MM.1S (cell line): ENCODE measurements around the gene G2E3.
A peak's percentile ranks its signal among the peaks of the same experiment; 100 is the strongest.
"Not testable (repeated sequence)": the region's sequence is repeated elsewhere in the genome, so short reads cannot be mapped to it uniquely, and the experiment has no call there.

ENCODE experiments used
- DNase-seq: peaks from one replicate; pipeline ENCODE4 v3.0.0-alpha.2; 2015
- H2AFZ ChIP-seq: fragments of 300-600 bp; sonication (generic); 2 replicates; pipeline ENCODE4 v1.6.0; 2016; ENCODE audit warnings: antibody characterized with exemption, low read length
- H3F3A ChIP-seq: fragments of 300-600 bp; sonication (generic); 2 replicates; pipeline ENCODE4 v1.6.1; 2016; ENCODE audit warnings: mild to moderate bottlenecking, antibody characterized with exemption, low read length, moderate library complexity, mixed read lengths; ENCODE audit not compliant: insufficient read depth
- H3K27ac ChIP-seq: fragments of 300-600 bp; sonication (generic); 2 replicates; pipeline ENCODE4 v1.5.1; 2016; ENCODE audit warnings: mild to moderate bottlenecking, low read length
- H3K27me3 ChIP-seq: fragments of 300-600 bp; sonication (generic); replicated peaks from 2 replicates; pipeline ENCODE4 v1.6.0; 2016; ENCODE audit warnings: low read length; ENCODE audit not compliant: insufficient read depth
- H3K36me3 ChIP-seq: fragments of 300-600 bp; sonication (generic); replicated peaks from 2 replicates; pipeline ENCODE4 v1.6.1; 2016; ENCODE audit warnings: mild to moderate bottlenecking, low read length, mixed read lengths; ENCODE audit not compliant: insufficient read depth
- H3K4me1 ChIP-seq: fragments of 300-600 bp; sonication (generic); 2 replicates; pipeline ENCODE4 v1.6.1; 2016; ENCODE audit warnings: low read length, mixed read lengths
- H3K4me2 ChIP-seq: fragments of 300-600 bp; sonication (generic); 2 replicates; pipeline ENCODE4 v1.6.0; 2016; ENCODE audit warnings: low read depth, low read length
- H3K4me3 ChIP-seq: fragments of 300-600 bp; sonication (generic); 2 replicates; pipeline ENCODE4 v1.5.1; 2016; ENCODE audit warnings: low read length, mixed read lengths
- H3K79me2 ChIP-seq: fragments of 300-600 bp; sonication (generic); 2 replicates; pipeline ENCODE4 v1.6.1; 2016; ENCODE audit warnings: mixed run types, low read length, mixed read lengths
- H3K9ac ChIP-seq: fragments of 300-600 bp; sonication (generic); 2 replicates; pipeline ENCODE4 v1.6.1; 2016; ENCODE audit warnings: low read length, mixed read lengths
- H3K9me2 ChIP-seq: fragments of 300-600 bp; sonication (generic); replicated peaks from 2 replicates; pipeline ENCODE4 v1.6.1; 2016; ENCODE audit warnings: mild to moderate bottlenecking, low read length, mixed read lengths; ENCODE audit not compliant: insufficient read depth
- H3K9me3 ChIP-seq: fragments of 300-600 bp; sonication (generic); replicated peaks from 2 replicates; pipeline ENCODE4 v1.6.1; 2016; ENCODE audit warnings: mild to moderate bottlenecking, low read length, mixed read lengths; ENCODE audit not compliant: insufficient read depth
- H4K20me1 ChIP-seq: fragments of 300-600 bp; sonication (generic); 2 replicates; pipeline ENCODE4 v1.6.1; 2016; ENCODE audit warnings: mild to moderate bottlenecking, low read length, moderate library complexity, mixed read lengths; ENCODE audit not compliant: insufficient read depth
- CTCF ChIP-seq: fragments of 300-600 bp; sonication (generic); IDR thresholded peaks from 2 replicates; pipeline ENCODE4 v1.5.1; 2016; ENCODE audit warnings: antibody characterized with exemption, low read length, mixed read lengths
- EZH2 ChIP-seq: fragments of 300-600 bp; sonication (generic); optimal IDR thresholded peaks from 2 replicates; pipeline ENCODE3; 2017; ENCODE audit warnings: low read depth, mild to moderate bottlenecking, antibody characterized with exemption, low read length, mixed read lengths
- EZH2phosphoT487 ChIP-seq: fragments of 300-600 bp; sonication (generic); IDR thresholded peaks from 2 replicates; pipeline ENCODE4 v1.6.1; 2018; ENCODE audit warnings: antibody characterized with exemption, low read length

G2E3 gene

GRCh38 chr14:30624132-30624423, 65.1 kb downstream of the G2E3 start:
- TF ChIP-seq EZH2phosphoT487: no peak
- no peak for TF ChIP-seq EZH2
- TF ChIP-seq CTCF: no peak
- Histone ChIP-seq H3K27me3 (no peaks in the 10 kb centered on the region), H3K9me2 (no peaks in the 10 kb centered on the region), H3F3A (peaks cover 13% of the 10 kb centered on the region; the same call in 1 of the 2 replicates), H2AFZ (no peak overlapping the region), H3K36me3 (no peaks in the 10 kb centered on the region), H3K9ac (no peak overlapping the region), H3K4me1 (0 out of 2 replicates have a peak, but pooled peaks cover 4% of the 10 kb centered on the region), H3K27ac (no peak overlapping the region), H3K79me2 (peaks cover 66% of the 10 kb centered on the region), H3K4me3 (no peak overlapping the region), H3K9me3 (no peaks in the 10 kb centered on the region), H3K4me2 (peak overlapping the region; percentile 6; the same call in 1 of the 2 replicates), H4K20me1 (no peaks in the 10 kb centered on the region)
- no peak for DNase-seq

GRCh38 chr14:30625533-30625932, 66.6 kb downstream of the G2E3 start:
- H3K4me2 ChIP-seq: no peak overlapping the region
- no peaks in the 10 kb centered on the region for H4K20me1 ChIP-seq
- no peak overlapping the region for H3K4me3 ChIP-seq
- H3F3A ChIP-seq: peaks cover 8% of the 10 kb centered on the region; the same call in 1 of the 2 replicates
- no peaks in the 10 kb centered on the region for H3K27me3 ChIP-seq
- no peak overlapping the region for H3K27ac ChIP-seq
- H3K4me1 ChIP-seq: 0 out of 2 replicates have a peak, but pooled peaks cover 4% of the 10 kb centered on the region
- no peaks in the 10 kb centered on the region for H3K9me2 ChIP-seq
- no peak for DNase-seq
- no peaks in the 10 kb centered on the region for H3K36me3 ChIP-seq
- TF ChIP-seq EZH2phosphoT487 (no peak), EZH2 (no peak), CTCF (no peak)
- H3K79me2 ChIP-seq: peaks cover 69% of the 10 kb centered on the region
- no peaks in the 10 kb centered on the region for H3K9me3 ChIP-seq
- no peak overlapping the region for H3K9ac ChIP-seq
- H2AFZ ChIP-seq: no peak overlapping the region

GRCh38 chr14:30629432-30629831, 70.5 kb downstream of the G2E3 start:
- peaks cover 50% of the 10 kb centered on the region for H3K79me2 ChIP-seq
- not testable (repeated sequence) for H3K27ac ChIP-seq, H3K36me3 ChIP-seq, H4K20me1 ChIP-seq, H3F3A ChIP-seq, DNase-seq, H3K27me3 ChIP-seq, H3K9me2 ChIP-seq, H3K9ac ChIP-seq, H3K4me3 ChIP-seq, H3K9me3 ChIP-seq, H2AFZ ChIP-seq, H3K4me1 ChIP-seq, H3K4me2 ChIP-seq

GRCh38 chr14:30630248-30630647, 71.3 kb downstream of the G2E3 start:
- no peak overlapping the region for H3K27ac ChIP-seq
- peaks cover 41% of the 10 kb centered on the region for H3K79me2 ChIP-seq
- no peak overlapping the region for H3K9ac ChIP-seq
- no peaks in the 10 kb centered on the region for H3K36me3 ChIP-seq
- no peaks in the 10 kb centered on the region for H3K9me2 ChIP-seq
- H4K20me1 ChIP-seq: no peaks in the 10 kb centered on the region
- no peak for DNase-seq
- no peaks in the 10 kb centered on the region for H3F3A ChIP-seq
- no peaks in the 10 kb centered on the region for H3K27me3 ChIP-seq
- no peaks in the 10 kb centered on the region for H3K9me3 ChIP-seq
- no peak for TF ChIP-seq CTCF
- no peak for TF ChIP-seq EZH2phosphoT487
- no peak for TF ChIP-seq EZH2
- H3K4me3 ChIP-seq: no peak overlapping the region
- H3K4me2 ChIP-seq: no peak overlapping the region
- no peak overlapping the region for H2AFZ ChIP-seq
- no peaks in the 10 kb centered on the region for H3K4me1 ChIP-seq
